BE2C (cell line): ENCODE results near the gene SLC30A9.

ENCODE experiments used
- DNase-seq: peaks from one replicate; pipeline ENCODE4 v3.0.0-alpha.2; 2020
- H3K27me3 ChIP-seq: fragments of 250-450 bp; sonication (Bioruptor Pico); 2 replicates; pipeline ENCODE4 v1.5.1; 2020; ENCODE audit warnings: mild to moderate bottlenecking
- H3K36me3 ChIP-seq: fragments of 250-450 bp; sonication (Bioruptor Pico); 2 replicates; pipeline ENCODE4 v1.5.1; 2020; ENCODE audit warnings: mild to moderate bottlenecking
- H3K4me1 ChIP-seq: fragments of 250-450 bp; sonication (Bioruptor Pico); 2 replicates; pipeline ENCODE4 v1.5.1; 2020
- H3K4me3 ChIP-seq: 2 replicates; pipeline ENCODE4 v1.5.1; 2011; ENCODE audit warnings: low read depth, low read length
- H3K9me3 ChIP-seq: fragments of 250-450 bp; sonication (Bioruptor Pico); 2 replicates; pipeline ENCODE4 v1.5.1; 2020
- TF ChIP-seq, protein P1 (sequence below): IDR thresholded peaks from 2 replicates; pipeline ENCODE4 v1.5.1; 2012; ENCODE audit warnings: mild to moderate bottlenecking, low read depth, low read length

Gene SLC30A9

DNA sequence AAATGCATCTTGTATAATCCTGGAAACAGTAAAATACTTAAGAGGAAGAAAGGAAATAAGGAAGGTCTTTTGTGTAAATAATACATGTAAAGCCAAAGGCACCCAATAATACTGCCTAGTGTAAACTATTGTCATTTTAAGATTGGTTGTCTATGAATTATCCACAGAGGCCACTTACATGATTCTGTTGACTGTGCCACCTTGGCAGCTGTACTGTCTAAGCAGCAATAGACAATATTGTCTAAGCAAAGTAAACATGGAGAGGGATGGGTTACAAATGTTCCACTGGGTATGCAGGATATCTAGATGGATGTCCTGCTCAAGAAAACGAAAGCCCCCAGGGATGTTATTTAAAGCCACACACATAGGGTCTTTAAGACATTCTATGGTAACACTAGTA lies 142.7 kb downstream of the SLC30A9 start:
- no peaks in the 10 kb centered on the region for H3K27me3 ChIP-seq
- no peaks in the 10 kb centered on the region for H3K4me1 ChIP-seq
- H3K36me3 ChIP-seq: peaks cover 10% of the 10 kb centered on the region

DNA sequence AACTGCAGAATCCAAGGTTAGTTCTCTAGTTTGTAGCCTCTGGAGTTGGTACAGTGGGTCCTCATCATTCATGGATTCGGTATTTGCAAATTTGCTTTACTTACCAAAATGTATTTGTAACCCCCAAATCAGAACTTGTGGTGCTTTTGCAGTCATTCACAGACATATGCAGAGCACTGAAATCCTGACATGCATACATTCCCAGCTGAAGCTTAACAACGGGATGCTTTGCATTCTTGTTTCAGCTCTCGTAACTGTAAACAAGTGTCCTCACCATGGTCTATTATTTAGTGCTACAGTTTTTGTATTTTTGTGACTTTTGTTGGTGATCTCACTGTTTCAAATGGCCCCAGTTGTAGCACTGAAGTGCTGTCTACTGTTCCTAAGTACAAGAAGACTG lies 146.0 kb downstream of the SLC30A9 start:
- DNase-seq: no peak
- TF ChIP-seq, protein P1, sequence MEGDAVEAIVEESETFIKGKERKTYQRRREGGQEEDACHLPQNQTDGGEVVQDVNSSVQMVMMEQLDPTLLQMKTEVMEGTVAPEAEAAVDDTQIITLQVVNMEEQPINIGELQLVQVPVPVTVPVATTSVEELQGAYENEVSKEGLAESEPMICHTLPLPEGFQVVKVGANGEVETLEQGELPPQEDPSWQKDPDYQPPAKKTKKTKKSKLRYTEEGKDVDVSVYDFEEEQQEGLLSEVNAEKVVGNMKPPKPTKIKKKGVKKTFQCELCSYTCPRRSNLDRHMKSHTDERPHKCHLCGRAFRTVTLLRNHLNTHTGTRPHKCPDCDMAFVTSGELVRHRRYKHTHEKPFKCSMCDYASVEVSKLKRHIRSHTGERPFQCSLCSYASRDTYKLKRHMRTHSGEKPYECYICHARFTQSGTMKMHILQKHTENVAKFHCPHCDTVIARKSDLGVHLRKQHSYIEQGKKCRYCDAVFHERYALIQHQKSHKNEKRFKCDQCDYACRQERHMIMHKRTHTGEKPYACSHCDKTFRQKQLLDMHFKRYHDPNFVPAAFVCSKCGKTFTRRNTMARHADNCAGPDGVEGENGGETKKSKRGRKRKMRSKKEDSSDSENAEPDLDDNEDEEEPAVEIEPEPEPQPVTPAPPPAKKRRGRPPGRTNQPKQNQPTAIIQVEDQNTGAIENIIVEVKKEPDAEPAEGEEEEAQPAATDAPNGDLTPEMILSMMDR: no peak
- Histone ChIP-seq H3K9me3 (no peaks in the 10 kb centered on the region), H3K4me1 (no peaks in the 10 kb centered on the region), H3K36me3 (peaks cover 40% of the 10 kb centered on the region), H3K27me3 (no peaks in the 10 kb centered on the region), H3K4me3 (no peak overlapping the region)

More for the DNA sequence above, 142.7 kb downstream of the SLC30A9 start:
- DNase-seq: no peak
- TF ChIP-seq, protein P1: no peak
- Histone ChIP-seq H3K4me3 (no peak overlapping the region), H3K9me3 (no peaks in the 10 kb centered on the region)
